Suprapubic skin (tissue), 4 donors: ENCODE measurements around the gene ADD2. TPM values are rescaled to one million over a fixed set of nuclear protein-coding genes. Genes with fewer than 3 reads are reported as not detected.

Experiments used
- DNase-seq, 2 donors: peaks; one replicate each; pipeline ENCODE4 v3.0.0-alpha.2; 2019; ENCODE audit warnings: low spot score in 2 of 2
- H3K27ac ChIP-seq: fragments of 200-600 bp; sonication (generic); one replicate; pipeline ENCODE4 v1.5.1; 2019
- H3K27me3 ChIP-seq: fragments of 200-600 bp; sonication (generic); one replicate; pipeline ENCODE4 v1.5.1; 2019
- H3K36me3 ChIP-seq: fragments of 200-600 bp; sonication (generic); one replicate; pipeline ENCODE4 v1.5.1; 2019
- H3K4me1 ChIP-seq: fragments of 200-600 bp; sonication (generic); one replicate; pipeline ENCODE4 v1.5.1; 2019
- H3K4me3 ChIP-seq: fragments of 200-600 bp; sonication (generic); one replicate; pipeline ENCODE4 v1.5.1; 2019; ENCODE audit warnings: mild to moderate bottlenecking
- H3K9me3 ChIP-seq: fragments of 200-600 bp; sonication (generic); one replicate; pipeline ENCODE4 v1.5.1; 2019
- EP300 ChIP-seq: sonication (generic); formaldehyde crosslinking; IDR thresholded peaks from one replicate; pipeline ENCODE4 v1.6.1; 2017; ENCODE audit warnings: antibody characterized with exemption
- POLR2A ChIP-seq, 2 donors: fragments of 450-650 bp; IDR thresholded peaks; one replicate each; pipeline ENCODE4 v1.6.1; 2017; ENCODE audit warnings: antibody characterized with exemption in 2 of 2, mild to moderate bottlenecking in 2 of 2, moderate library complexity in 2 of 2
- POLR2AphosphoS5 ChIP-seq, 3 donors: sonication (generic); formaldehyde crosslinking; IDR thresholded peaks; one replicate each; pipeline ENCODE4 v1.6.1; 2017; ENCODE audit warnings: antibody characterized with exemption in 3 of 3
- WGBS: methylation state at CpG from one replicate; pipeline ENCODE4 v1.1.5; 2018; 5-methylcytosine and 5-hydroxymethylcytosine counted together
- total RNA-seq, 4 donors: library from RNA; depleted of rRNA; stranded (reverse); fragments of >200 nt; gene quantifications; one replicate each; pipeline ENCODE4 v1.1.0, GENCODE V29; 2016
- TF ChIP-seq, protein P1 (sequence below), 2 donors: fragments of 200-600 bp in 1 of 2; fragments of 450-650 bp in 1 of 2; sonication (generic) in 1 of 2; IDR thresholded peaks; one replicate each; pipeline ENCODE4 v1.5.1; 2016 to 2019; ENCODE audit warnings: antibody characterized with exemption in 2 of 2, mild to moderate bottlenecking in 1 of 2, moderate library complexity in 1 of 2

Gene ADD2
- total RNA-seq, 4 donors from 2014 or later: 1.4 to 2.3 (median 1.5) TPM

DNA sequence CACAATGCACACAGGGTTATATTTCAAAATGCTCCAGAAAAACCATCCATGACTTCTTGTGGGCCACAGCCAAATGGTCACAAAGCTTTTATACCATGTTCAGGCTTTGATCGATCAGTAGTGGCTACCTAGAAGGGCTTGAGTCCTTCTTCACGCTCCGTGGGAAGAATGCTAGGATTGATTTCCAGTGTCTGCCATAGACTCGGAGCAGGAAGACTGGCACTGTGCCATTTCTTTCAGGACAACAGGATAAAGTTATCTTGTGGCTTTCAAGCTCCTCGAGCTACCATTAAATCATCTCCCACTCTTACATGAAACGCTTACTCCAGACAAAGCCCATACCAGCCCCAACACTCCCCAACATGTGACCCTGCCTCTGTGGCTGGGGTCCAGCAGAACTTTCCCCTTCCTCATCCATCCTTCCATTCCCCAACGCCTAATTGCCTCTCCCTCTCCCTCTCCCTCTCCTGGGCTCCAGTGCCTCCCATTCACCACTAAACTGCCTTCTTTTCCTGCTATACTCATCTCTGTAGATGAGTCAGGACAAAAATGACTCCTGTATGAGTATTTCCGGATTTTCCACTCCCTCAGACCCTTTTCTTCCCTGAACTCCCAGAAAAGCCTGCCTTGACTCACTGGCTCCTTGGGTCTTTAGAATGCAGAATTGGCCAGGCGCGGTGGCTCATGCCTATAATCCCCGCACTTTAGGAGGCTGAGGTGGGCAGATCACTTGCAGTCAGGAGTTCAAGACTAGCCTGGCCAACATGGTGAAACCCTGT is 40.9 kb downstream of the ADD2 start:
- TF ChIP-seq POLR2AphosphoS5 (IDR thresholded peaks at IDR 0.05): no peak
- TF ChIP-seq, protein P1, sequence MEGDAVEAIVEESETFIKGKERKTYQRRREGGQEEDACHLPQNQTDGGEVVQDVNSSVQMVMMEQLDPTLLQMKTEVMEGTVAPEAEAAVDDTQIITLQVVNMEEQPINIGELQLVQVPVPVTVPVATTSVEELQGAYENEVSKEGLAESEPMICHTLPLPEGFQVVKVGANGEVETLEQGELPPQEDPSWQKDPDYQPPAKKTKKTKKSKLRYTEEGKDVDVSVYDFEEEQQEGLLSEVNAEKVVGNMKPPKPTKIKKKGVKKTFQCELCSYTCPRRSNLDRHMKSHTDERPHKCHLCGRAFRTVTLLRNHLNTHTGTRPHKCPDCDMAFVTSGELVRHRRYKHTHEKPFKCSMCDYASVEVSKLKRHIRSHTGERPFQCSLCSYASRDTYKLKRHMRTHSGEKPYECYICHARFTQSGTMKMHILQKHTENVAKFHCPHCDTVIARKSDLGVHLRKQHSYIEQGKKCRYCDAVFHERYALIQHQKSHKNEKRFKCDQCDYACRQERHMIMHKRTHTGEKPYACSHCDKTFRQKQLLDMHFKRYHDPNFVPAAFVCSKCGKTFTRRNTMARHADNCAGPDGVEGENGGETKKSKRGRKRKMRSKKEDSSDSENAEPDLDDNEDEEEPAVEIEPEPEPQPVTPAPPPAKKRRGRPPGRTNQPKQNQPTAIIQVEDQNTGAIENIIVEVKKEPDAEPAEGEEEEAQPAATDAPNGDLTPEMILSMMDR (IDR thresholded peaks at IDR 0.05): no peak
- 69% methylated on average over 11 of the region's 11 CpGs for WGBS

DNA sequence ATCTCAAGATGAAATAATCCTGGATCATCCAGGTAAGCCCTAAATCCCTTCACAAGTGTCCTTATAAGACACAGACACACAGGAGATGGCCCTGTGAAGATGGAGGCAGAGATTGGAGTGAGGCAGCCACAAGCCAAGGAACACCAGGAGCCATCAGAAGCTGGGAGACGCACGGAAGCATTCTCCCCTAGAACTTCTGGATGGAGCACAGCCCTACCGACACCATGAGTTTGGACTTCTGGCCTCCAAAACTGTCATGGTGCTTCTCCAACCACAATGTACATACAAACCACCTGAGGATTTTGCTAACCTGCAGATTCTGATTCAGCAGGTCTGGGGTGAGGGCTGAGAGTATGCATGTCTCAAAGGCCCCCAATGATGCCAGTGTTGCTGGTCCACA is 42.5 kb downstream of the ADD2 start:
- Histone ChIP-seq H3K36me3 (no peaks in the 10 kb centered on the region), H3K4me3 (no peak overlapping the region), H3K27ac (no peak overlapping the region), H3K27me3 (no peaks in the 10 kb centered on the region), H3K9me3 (no peaks in the 10 kb centered on the region), H3K4me1 (no peaks in the 10 kb centered on the region)
- 100% methylated on average over 1 of the region's 3 CpGs for WGBS
- TF ChIP-seq POLR2A (IDR thresholded peaks at IDR 0.05): no peak
- no peak for DNase-seq

More for the DNA sequence above, 40.9 kb downstream of the ADD2 start:
- no peak overlapping the region for H3K4me3 ChIP-seq
- no peaks in the 10 kb centered on the region for H3K36me3 ChIP-seq
- H3K27ac ChIP-seq: no peak overlapping the region
- H3K27me3 ChIP-seq: no peaks in the 10 kb centered on the region
- no peaks in the 10 kb centered on the region for H3K4me1 ChIP-seq
- DNase-seq: no peak
- no peaks in the 10 kb centered on the region for H3K9me3 ChIP-seq

DNA sequence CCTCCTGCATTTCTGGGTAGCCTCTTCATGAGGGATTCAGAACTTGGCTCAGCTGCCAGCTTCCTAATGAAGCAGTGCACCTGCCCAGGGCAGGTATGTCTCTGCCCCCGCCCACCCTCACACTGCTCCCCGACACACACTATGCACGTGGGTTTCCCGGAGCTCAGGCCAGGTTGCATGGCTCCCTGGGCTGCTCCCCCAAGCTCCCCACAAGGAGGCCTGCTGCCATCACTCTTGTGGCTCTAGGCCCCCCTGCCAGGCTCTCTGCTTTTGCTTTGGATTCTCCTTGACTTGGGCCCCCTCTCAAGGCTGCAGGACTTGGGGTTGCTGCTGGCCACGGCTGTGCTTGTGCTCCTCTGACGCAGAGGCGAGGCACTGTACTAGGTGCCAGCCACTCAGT is 43.6 kb downstream of the ADD2 start:
- TF ChIP-seq, protein P1 (IDR thresholded peaks at IDR 0.05): no peak
- TF ChIP-seq EP300 (no peak), POLR2A (IDR thresholded peaks at IDR 0.05) (no peak), POLR2AphosphoS5 (IDR thresholded peaks at IDR 0.05) (no peak)
- 60% methylated on average over 1 of the region's 7 CpGs for WGBS
- DNase-seq: no peak

DNA sequence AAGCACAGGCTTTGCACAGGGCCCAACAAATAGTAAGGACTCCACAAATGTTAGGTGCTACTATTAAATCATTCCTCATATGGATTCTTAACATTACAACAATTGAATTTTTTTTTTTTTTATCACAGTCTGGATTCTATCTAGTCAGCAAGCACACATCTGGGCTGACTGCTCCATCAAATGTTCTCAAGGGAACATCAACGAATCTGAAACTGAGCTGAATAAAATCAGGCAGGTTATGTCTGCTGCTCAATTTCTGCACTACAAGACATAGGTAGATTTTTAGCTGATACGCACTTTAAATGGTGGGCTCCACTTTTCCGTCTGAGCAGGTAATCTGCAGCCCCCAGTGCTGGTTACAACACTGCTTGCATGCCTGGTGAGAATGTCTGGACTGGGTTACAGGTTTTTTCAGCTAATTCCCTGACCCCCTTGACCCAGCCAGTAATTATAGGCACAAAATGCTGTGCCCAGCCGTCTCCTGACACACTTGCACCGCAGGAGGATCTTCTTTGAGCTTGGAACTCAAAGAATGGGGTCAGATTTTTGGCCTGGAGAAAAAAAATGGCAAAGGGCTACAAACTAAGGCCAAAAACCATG is 44.6 kb downstream of the ADD2 start:
- 86% methylated on average over 5 of the region's 5 CpGs for WGBS

More for the DNA sequence above, 43.6 kb downstream of the ADD2 start:
- Histone ChIP-seq H3K9me3 (no peaks in the 10 kb centered on the region), H3K36me3 (no peaks in the 10 kb centered on the region), H3K27ac (no peak overlapping the region), H3K4me1 (no peaks in the 10 kb centered on the region), H3K4me3 (no peak overlapping the region), H3K27me3 (no peaks in the 10 kb centered on the region)

DNA sequence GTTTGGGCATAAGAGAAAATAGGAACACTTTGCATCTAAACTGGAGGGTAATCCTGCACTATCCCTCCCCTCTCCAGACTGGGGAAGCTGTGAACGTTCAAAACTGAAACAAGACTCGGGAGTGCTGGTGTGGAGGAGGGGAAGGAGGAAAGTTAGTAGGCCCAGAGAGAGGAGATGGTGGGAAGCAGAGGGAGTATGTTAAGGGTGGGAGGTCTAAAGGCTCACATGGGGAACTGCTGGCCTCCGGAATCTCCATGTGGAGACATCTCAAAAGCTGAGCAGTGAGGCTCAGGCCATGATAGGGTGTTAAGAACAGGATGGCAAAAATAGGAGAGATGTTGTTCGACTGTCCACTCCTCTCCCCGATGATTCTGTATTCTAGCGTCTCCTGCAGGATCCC is 47.9 kb downstream of the ADD2 start:
- H3K4me3 ChIP-seq: no peak overlapping the region
- WGBS: 80% methylated on average over 6 of the region's 6 CpGs
- TF ChIP-seq EP300 (no peak), POLR2A (IDR thresholded peaks at IDR 0.05) (no peak), POLR2AphosphoS5 (IDR thresholded peaks at IDR 0.05) (no peak)
- TF ChIP-seq, protein P1 (IDR thresholded peaks at IDR 0.05): no peak
- H3K27me3 ChIP-seq: no peaks in the 10 kb centered on the region
- no peaks in the 10 kb centered on the region for H3K4me1 ChIP-seq
- no peaks in the 10 kb centered on the region for H3K36me3 ChIP-seq
- DNase-seq: no peak
- no peaks in the 10 kb centered on the region for H3K9me3 ChIP-seq
- no peak overlapping the region for H3K27ac ChIP-seq

More for the DNA sequence above, 44.6 kb downstream of the ADD2 start:
- Histone ChIP-seq H3K9me3 (no peaks in the 10 kb centered on the region), H3K27ac (no peak overlapping the region), H3K4me3 (no peak overlapping the region), H3K4me1 (no peaks in the 10 kb centered on the region), H3K27me3 (no peaks in the 10 kb centered on the region), H3K36me3 (no peaks in the 10 kb centered on the region)
- DNase-seq: no peak
- TF ChIP-seq EP300: no peak

DNA sequence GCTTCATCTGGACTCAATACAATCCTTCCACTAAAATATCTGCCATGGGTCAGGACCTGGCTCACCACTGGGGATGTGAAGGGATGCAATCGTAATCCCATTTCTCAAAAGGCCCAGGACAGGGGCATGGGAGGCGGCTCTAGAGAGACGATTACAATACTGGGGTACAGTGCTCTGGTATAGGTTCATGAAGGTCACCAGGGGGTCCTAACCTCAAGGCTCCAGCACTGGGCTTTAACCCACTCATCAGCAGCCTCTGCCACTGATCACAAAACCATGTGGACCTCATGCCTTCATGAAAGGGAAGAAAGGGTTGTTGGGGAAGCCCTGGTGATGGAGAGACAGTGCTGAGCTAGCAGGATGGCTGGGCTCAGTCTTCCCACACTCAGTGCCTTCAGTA is 48.8 kb downstream of the ADD2 start:
- Histone ChIP-seq H3K27ac (no peak overlapping the region), H3K27me3 (no peaks in the 10 kb centered on the region), H3K4me1 (no peaks in the 10 kb centered on the region), H3K9me3 (no peaks in the 10 kb centered on the region), H3K36me3 (no peaks in the 10 kb centered on the region), H3K4me3 (no peak overlapping the region)
- WGBS: 88% methylated on average over 3 of the region's 3 CpGs
- DNase-seq: no peak
- no peak for TF ChIP-seq POLR2A (IDR thresholded peaks at IDR 0.05)
- TF ChIP-seq EP300: no peak
- TF ChIP-seq, protein P1 (IDR thresholded peaks at IDR 0.05): no peak
- TF ChIP-seq POLR2AphosphoS5 (IDR thresholded peaks at IDR 0.05): no peak
